ENCODE data around the gene MVB12A.
A peak's percentile ranks its signal among the peaks of the same experiment; 100 is the strongest.

The MVB12A gene

DNA sequence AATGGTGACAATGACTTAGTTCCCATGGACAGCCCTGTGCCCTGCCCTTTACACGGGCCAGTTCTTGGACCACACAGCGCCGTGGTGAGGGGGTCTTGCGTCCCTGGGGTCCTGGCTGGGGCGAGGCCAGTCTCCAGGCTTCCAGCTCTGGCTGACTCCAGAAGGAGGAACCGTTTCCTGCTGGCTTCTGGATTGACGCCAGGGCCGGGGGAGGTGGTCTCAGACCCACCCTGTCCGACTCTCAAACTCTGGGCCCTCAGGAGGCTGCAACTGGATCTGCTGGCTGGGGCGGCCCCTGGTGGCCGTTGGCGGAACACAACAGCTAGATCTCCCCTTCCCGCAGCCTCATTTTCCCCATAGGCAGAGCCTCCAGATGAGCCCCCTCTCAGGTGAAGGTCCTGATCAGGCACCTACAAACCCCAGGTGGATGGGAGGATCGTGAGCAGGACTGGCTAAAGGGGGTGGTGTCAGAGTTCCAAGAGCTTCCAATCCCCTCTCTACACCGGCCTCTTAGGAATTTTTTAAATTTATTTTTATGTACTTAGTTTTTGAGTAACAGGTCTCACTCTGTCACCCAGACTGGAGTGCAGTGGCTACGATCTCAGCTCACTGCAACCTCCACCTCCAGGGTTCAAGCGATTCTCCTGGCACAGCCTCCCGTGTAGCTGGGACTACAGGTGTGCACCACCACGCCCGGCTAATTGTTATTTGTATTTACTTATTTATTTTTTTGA, 33.8 kb upstream of the MVB12A start:
- in situ Hi-C loops (cut with HindIII; ENCODE audit: low pct_ligation_motif_present, low sequenced_read_pairs): no loop called here
- H3K4me3 ChIP-seq (ENCODE audit: low read depth, low read length): no peak overlapping the region
- H3K27ac ChIP-seq: no peak overlapping the region
- H3K36me3 ChIP-seq (replicated peaks): no peaks in the 10 kb centered on the region
- TF ChIP-seq, protein P1, sequence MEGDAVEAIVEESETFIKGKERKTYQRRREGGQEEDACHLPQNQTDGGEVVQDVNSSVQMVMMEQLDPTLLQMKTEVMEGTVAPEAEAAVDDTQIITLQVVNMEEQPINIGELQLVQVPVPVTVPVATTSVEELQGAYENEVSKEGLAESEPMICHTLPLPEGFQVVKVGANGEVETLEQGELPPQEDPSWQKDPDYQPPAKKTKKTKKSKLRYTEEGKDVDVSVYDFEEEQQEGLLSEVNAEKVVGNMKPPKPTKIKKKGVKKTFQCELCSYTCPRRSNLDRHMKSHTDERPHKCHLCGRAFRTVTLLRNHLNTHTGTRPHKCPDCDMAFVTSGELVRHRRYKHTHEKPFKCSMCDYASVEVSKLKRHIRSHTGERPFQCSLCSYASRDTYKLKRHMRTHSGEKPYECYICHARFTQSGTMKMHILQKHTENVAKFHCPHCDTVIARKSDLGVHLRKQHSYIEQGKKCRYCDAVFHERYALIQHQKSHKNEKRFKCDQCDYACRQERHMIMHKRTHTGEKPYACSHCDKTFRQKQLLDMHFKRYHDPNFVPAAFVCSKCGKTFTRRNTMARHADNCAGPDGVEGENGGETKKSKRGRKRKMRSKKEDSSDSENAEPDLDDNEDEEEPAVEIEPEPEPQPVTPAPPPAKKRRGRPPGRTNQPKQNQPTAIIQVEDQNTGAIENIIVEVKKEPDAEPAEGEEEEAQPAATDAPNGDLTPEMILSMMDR (IDR thresholded peaks at IDR 0.05; ENCODE audit: low read depth, low read length, missing control alignments): peak; percentile 98
- H3K27me3 ChIP-seq (replicated peaks): no peaks in the 10 kb centered on the region
- peak; percentile 35 for DNase-seq

DNA sequence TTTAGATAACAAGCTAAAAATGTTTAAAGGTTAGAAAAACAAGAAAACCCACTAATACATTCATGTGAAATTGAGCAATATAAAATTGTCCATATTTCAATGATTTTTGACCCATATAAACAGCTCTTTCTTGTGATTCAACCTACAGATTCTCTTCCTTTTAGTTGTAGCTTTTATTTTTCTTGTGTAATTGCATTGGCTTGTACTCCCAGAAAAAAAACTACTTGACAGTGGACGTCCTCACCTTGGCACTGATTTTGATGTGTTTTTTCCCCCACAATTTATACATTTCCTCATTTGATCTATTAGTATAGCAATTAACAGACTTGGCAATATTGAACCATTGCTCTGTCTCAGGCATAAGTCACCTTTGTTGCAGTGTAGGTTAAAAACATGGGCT, 30.6 kb upstream of the MVB12A start:
- Histone ChIP-seq H3K27ac (no peak overlapping the region), H3K4me3 (ENCODE audit: low read depth, low read length) (no peak overlapping the region), H3K27me3 (replicated peaks) (no peaks in the 10 kb centered on the region), H3K36me3 (replicated peaks) (no peaks in the 10 kb centered on the region)
- no peak for DNase-seq
- TF ChIP-seq, protein P1 (IDR thresholded peaks at IDR 0.05; ENCODE audit: low read depth, low read length, missing control alignments): no peak
- in situ Hi-C loops (cut with HindIII; ENCODE audit: low pct_ligation_motif_present, low sequenced_read_pairs): no loop called here

DNA sequence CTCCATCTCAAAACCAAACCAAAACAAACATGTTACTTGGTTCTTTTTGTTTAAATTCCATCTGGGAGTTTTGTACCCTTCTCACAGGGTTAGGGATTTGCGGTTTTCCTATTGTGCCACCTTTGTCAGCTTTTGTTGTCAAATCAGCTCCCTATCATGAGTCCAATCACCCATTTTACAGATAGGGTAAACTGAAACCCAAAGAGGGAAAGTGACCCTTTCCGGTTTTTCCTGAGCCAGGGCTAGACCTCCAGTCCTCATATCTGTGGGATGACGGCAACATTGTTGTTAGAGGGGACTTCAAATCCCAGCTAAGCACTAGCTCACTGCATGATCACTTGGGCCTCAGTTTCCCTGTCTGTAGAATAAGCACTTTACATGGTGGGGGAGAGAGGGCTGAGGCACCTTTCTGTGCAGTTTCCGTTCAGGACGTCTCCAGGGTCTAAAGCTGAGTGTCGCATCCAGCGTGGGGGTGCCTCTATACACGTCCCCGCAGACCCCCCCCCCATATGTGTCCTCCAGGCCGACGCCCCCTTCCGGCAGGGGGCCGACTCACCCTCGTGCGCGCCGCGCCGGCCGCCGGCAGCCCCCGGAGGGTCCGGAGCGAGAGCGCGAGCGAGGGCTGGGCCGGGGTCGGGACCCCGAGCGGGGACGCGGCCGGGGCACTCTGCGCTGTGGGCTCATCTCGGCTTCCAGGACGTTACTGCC, 29.7 kb upstream of the MVB12A start:
- no peak overlapping the region for H3K27ac ChIP-seq
- TF ChIP-seq, protein P1 (IDR thresholded peaks at IDR 0.05; ENCODE audit: low read depth, low read length, missing control alignments): no peak
- no peaks in the 10 kb centered on the region for H3K36me3 ChIP-seq (replicated peaks)
- in situ Hi-C loops (cut with HindIII; ENCODE audit: low pct_ligation_motif_present, low sequenced_read_pairs): no loop called here
- H3K27me3 ChIP-seq (replicated peaks): no peaks in the 10 kb centered on the region
- DNase-seq: no peak
- H3K4me3 ChIP-seq (ENCODE audit: low read depth, low read length): peak overlapping the region; percentile 59

DNA sequence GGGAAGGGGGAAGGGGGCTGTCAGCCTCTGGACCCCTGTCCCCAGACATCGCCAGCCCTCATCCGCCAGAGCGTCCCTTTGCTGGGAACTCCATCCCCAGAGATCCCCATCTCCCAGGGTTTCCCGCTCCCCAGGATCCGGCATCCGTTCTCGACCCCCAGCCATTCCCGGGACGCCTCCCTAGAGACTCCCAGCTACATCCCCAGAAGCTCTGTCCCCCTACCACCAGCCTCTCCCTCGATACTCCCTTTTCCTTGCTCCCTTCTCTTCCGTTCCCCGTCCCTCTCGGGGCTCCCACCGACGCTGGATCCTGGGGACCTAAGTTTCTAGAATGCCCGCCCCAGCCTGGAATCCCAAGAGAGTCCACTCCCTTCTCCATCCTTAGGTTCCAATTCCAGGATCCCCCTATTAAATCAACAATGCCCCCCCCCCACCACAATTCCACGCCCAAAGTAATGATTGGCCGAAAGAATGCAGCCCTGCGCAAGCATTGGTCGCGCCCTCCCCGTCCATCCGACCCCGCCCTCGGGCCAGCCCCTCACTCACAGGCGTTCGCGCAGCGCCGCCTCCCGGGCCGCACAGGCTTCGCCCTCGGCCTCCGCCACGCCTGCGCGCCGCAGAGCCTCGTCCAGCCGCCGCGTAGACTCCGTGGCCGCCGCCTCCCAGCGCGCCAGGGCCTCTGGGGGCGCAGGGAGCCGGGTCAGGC, 29.0 kb upstream of the MVB12A start:
- Histone ChIP-seq H3K27ac (no peak overlapping the region), H3K27me3 (replicated peaks) (no peaks in the 10 kb centered on the region), H3K4me3 (ENCODE audit: low read depth, low read length) (peak overlapping the region; percentile 59), H3K36me3 (replicated peaks) (no peaks in the 10 kb centered on the region)
- DNase-seq: peak; percentile 88
- in situ Hi-C loops (cut with HindIII; ENCODE audit: low pct_ligation_motif_present, low sequenced_read_pairs): no loop called here
- TF ChIP-seq, protein P1 (IDR thresholded peaks at IDR 0.05; ENCODE audit: low read depth, low read length, missing control alignments): peak; percentile 61

DNA sequence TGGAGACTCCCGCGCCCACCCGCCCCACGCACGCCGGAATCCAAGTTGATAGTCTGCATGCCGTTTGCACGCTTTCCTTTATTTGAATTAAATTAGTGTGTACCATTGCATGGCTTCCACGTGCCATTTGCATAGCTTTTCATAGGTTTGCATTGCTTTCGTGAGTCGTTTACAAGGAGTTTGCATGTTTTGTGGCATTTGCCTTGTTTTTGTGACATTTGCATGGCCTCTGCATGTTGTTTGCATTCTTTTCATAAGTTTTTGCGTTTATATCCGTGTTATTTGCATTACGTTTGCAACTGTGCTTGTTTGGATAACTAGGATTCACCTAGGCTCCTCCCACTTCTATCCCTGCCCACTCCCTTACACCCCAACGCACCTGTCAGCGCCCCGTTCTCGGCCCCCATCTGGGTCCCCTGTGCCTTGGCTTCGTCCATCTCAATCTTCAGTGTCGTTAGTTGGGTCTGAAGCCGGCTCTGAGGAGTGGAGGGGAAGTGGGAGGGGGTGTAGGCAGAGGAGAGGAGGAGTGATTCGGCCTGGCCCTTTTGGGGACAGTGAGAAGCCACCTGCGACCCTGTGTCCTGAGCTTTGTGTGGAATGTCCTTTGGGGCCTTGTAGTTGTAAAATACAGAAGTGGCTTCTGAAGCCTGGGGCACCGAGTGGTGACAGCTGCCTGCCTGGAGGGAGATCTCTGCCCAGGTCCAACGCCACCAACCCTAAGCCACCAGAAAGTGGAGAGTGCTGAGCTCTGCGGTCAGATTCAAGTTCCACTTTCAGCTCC, 28.3 kb upstream of the MVB12A start:
- H3K36me3 ChIP-seq (replicated peaks): no peaks in the 10 kb centered on the region
- DNase-seq: no peak
- in situ Hi-C loops (cut with HindIII; ENCODE audit: low pct_ligation_motif_present, low sequenced_read_pairs): no loop called here
- H3K4me3 ChIP-seq (ENCODE audit: low read depth, low read length): peak overlapping the region; percentile 38
- no peaks in the 10 kb centered on the region for H3K27me3 ChIP-seq (replicated peaks)
- H3K27ac ChIP-seq: no peak overlapping the region
- TF ChIP-seq, protein P1 (IDR thresholded peaks at IDR 0.05; ENCODE audit: low read depth, low read length, missing control alignments): no peak

All from brain microvascular endothelial cell (primary cell).